Nephron progenitor cell (in vitro differentiated cells): ENCODE measurements around the gene VPS35.
"Not testable (repeated sequence)": the region's sequence is repeated elsewhere in the genome, so short reads cannot be mapped to it uniquely, and the experiment has no call there.

Experiments
- DNase-seq: peaks from one replicate; pipeline ENCODE4 v3.0.0; 2021
- H3K27ac Mint-ChIP-seq: 2 replicates; pipeline ENCODE4 v1.8.0; 2021; ENCODE audit warnings: mild to moderate bottlenecking, moderate library complexity, mixed read lengths
- H3K27me3 Mint-ChIP-seq: 2 replicates; pipeline ENCODE4 v1.8.0; 2021; ENCODE audit warnings: mild to moderate bottlenecking, low read depth, mixed read lengths; ENCODE audit not compliant: poor library complexity
- H3K36me3 Mint-ChIP-seq: 2 replicates; pipeline ENCODE4 v1.8.0; 2021; ENCODE audit warnings: low read depth, mixed read lengths
- H3K4me1 Mint-ChIP-seq: 2 replicates; pipeline ENCODE4 v1.8.0; 2021; ENCODE audit warnings: mixed read lengths
- H3K4me3 Mint-ChIP-seq: 2 replicates; pipeline ENCODE4 v1.8.0; 2021; ENCODE audit warnings: mild to moderate bottlenecking, moderate library complexity, mixed read lengths
- H3K9me3 Mint-ChIP-seq: 2 replicates; pipeline ENCODE4 v1.8.0; 2021; ENCODE audit warnings: mild to moderate bottlenecking, moderate library complexity, mixed read lengths
- CTCF ChIP-seq: fragments of 200-600 bp; sonication (generic); IDR thresholded peaks from 2 replicates; pipeline ENCODE4 v1.5.0; 2021; ENCODE audit warnings: antibody characterized with exemption

VPS35 gene

GRCh38 chr16:46648656-46649055 lies 40.3 kb downstream of the VPS35 start:
- Mint-ChIP-seq H3K27ac (no peak overlapping the region), H3K36me3 (no peaks in the 10 kb centered on the region), H3K4me1 (no peaks in the 10 kb centered on the region), H3K9me3 (peaks cover 30% of the 10 kb centered on the region), H3K4me3 (no peak overlapping the region), H3K27me3 (peaks cover 16% of the 10 kb centered on the region)
- DNase-seq = no peak
- no peak for TF ChIP-seq CTCF

GRCh38 chr16:46638947-46639925 lies 49.7 kb downstream of the VPS35 start:
- no peak overlapping the region for H3K4me3 Mint-ChIP-seq
- no peak for DNase-seq
- H3K4me1 Mint-ChIP-seq = no peaks in the 10 kb centered on the region
- H3K9me3 Mint-ChIP-seq = peaks cover 19% of the 10 kb centered on the region
- H3K27me3 Mint-ChIP-seq = peaks cover 63% of the 10 kb centered on the region
- H3K27ac Mint-ChIP-seq = no peak overlapping the region
- TF ChIP-seq CTCF = no peak
- no peaks in the 10 kb centered on the region for H3K36me3 Mint-ChIP-seq

GRCh38 chr16:46632778-46633733 lies 55.9 kb downstream of the VPS35 start:
- Mint-ChIP-seq H3K27me3 (peaks cover 76% of the 10 kb centered on the region), H3K9me3 (no peaks in the 10 kb centered on the region), H3K4me1 (peaks cover 25% of the 10 kb centered on the region), H3K4me3 (peak overlapping the region; percentile 76), H3K36me3 (no peaks in the 10 kb centered on the region), H3K27ac (no peak overlapping the region)
- no peak for TF ChIP-seq CTCF
- peak; percentile 33 for DNase-seq

GRCh38 chr16:46629331-46630219 lies 59.4 kb downstream of the VPS35 start:
- peak; percentile 30 for TF ChIP-seq CTCF
- peak overlapping the region; percentile 43 for H3K27ac Mint-ChIP-seq
- H3K4me1 Mint-ChIP-seq = peaks cover 30% of the 10 kb centered on the region
- no peak for DNase-seq
- H3K36me3 Mint-ChIP-seq = no peaks in the 10 kb centered on the region
- peaks cover 51% of the 10 kb centered on the region for H3K27me3 Mint-ChIP-seq
- H3K9me3 Mint-ChIP-seq = no peaks in the 10 kb centered on the region
- no peak overlapping the region for H3K4me3 Mint-ChIP-seq

GRCh38 chr16:46627746-46628145 lies 61.2 kb downstream of the VPS35 start:
- Mint-ChIP-seq H3K4me3 (no peak overlapping the region), H3K27ac (no peak overlapping the region), H3K27me3 (peaks cover 32% of the 10 kb centered on the region), H3K36me3 (no peaks in the 10 kb centered on the region), H3K4me1 (peaks cover 30% of the 10 kb centered on the region), H3K9me3 (no peaks in the 10 kb centered on the region)
- TF ChIP-seq CTCF = no peak
- DNase-seq = no peak

- H3K36me3 Mint-ChIP-seq, H3K27ac Mint-ChIP-seq, H3K9me3 Mint-ChIP-seq, H3K4me3 Mint-ChIP-seq, DNase-seq: not testable (repeated sequence)
- H3K4me1 Mint-ChIP-seq = peaks cover 25% of the 10 kb centered on the region
- peaks cover 26% of the 10 kb centered on the region for H3K27me3 Mint-ChIP-seq
Observed at GRCh38 chr16:46626681-46627080, 62.3 kb downstream of the VPS35 start.

GRCh38 chr16:46624862-46625261 lies 64.1 kb downstream of the VPS35 start:
- H3K27ac Mint-ChIP-seq, H3K4me3 Mint-ChIP-seq, H3K9me3 Mint-ChIP-seq, DNase-seq, H3K36me3 Mint-ChIP-seq: not testable (repeated sequence)
- Mint-ChIP-seq H3K27me3 (peaks cover 12% of the 10 kb centered on the region), H3K4me1 (peaks cover 34% of the 10 kb centered on the region)

- not testable (repeated sequence) for H3K36me3 Mint-ChIP-seq, DNase-seq, H3K9me3 Mint-ChIP-seq, H3K27me3 Mint-ChIP-seq, H3K4me3 Mint-ChIP-seq, H3K27ac Mint-ChIP-seq
- peaks cover 23% of the 10 kb centered on the region for H3K4me1 Mint-ChIP-seq
Observed at GRCh38 chr16:46623707-46624106, 65.3 kb downstream of the VPS35 start.
